GM10266 (cell line): Measurements from ENCODE around the gene LARGE2.

Source experiments
- DNase-seq: peaks from one replicate; pipeline ENCODE4 v3.0.0; 2012; ENCODE audit errors: extremely low spot score
- TF ChIP-seq, protein P1 (sequence below): IDR thresholded peaks from 2 replicates; pipeline ENCODE4 v1.5.1; 2012; ENCODE audit warnings: mild to moderate bottlenecking, low read depth; ENCODE audit not compliant: control insufficient read depth, insufficient read depth; ENCODE audit errors: missing control alignments

LARGE2 gene

DNA sequence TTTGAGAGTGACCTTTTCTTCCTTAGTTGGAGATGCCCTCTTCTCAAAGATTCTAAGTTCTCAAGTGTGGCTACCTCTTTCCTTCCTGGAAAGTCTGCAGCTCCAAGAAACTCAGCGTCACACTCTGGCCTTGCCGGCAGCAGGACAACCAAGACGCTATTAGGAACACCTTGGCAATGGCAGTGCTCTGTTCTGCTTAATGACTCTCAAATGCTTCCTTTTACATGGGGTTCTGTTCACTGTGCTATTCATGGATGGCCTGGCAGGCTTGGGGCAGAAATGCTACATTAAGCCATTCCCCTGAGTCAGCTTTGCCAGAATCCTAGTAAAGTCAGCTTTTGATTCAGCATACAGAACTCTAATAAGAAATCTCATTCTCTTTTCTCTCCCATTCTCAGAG is 25.9 kb downstream of the LARGE2 start:
- TF ChIP-seq, protein P1, sequence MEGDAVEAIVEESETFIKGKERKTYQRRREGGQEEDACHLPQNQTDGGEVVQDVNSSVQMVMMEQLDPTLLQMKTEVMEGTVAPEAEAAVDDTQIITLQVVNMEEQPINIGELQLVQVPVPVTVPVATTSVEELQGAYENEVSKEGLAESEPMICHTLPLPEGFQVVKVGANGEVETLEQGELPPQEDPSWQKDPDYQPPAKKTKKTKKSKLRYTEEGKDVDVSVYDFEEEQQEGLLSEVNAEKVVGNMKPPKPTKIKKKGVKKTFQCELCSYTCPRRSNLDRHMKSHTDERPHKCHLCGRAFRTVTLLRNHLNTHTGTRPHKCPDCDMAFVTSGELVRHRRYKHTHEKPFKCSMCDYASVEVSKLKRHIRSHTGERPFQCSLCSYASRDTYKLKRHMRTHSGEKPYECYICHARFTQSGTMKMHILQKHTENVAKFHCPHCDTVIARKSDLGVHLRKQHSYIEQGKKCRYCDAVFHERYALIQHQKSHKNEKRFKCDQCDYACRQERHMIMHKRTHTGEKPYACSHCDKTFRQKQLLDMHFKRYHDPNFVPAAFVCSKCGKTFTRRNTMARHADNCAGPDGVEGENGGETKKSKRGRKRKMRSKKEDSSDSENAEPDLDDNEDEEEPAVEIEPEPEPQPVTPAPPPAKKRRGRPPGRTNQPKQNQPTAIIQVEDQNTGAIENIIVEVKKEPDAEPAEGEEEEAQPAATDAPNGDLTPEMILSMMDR = no peak
- no peak for DNase-seq

- DNase-seq = no peak
- TF ChIP-seq, protein P1 = no peak
These were observed 27.5 kb downstream of the LARGE2 start for GRCh38 chr11:45949992-45950407.

GRCh38 chr11:45959851-45960250 is 37.4 kb downstream of the LARGE2 start:
- TF ChIP-seq, protein P1 = no peak
- no peak for DNase-seq

DNA sequence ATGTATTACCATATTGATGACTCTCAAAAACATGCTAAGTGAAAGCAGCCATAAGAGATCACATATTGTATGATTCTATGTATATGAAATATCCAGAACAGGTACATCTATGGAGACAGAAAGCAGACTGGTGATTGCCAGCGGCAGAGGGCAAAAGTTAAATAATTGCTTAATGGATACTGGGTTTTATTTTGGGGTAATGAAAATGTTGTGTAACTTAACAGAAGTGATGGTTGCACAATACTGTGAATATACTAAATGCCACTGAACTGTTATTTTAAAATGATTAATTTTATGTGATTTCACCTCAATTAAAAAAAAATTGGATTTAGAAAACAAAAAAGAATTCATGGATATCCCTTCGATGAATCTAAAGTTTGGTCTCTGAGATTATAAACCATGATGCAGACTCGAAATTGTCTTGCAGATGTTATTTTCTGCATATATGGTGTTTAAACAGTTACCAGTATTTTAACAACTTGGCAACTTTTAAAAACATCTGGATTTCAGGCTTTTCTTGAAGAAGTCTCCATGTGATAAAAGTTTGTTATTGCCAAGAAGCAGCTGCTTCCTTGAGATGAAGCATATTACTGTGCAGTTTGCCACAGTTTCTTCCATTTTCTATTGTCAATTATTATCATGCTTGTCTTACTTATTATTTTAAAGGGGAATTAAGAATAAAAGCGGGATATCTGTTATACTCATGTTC is 38.1 kb downstream of the LARGE2 start:
- no peak for DNase-seq
- TF ChIP-seq, protein P1 = no peak

DNA sequence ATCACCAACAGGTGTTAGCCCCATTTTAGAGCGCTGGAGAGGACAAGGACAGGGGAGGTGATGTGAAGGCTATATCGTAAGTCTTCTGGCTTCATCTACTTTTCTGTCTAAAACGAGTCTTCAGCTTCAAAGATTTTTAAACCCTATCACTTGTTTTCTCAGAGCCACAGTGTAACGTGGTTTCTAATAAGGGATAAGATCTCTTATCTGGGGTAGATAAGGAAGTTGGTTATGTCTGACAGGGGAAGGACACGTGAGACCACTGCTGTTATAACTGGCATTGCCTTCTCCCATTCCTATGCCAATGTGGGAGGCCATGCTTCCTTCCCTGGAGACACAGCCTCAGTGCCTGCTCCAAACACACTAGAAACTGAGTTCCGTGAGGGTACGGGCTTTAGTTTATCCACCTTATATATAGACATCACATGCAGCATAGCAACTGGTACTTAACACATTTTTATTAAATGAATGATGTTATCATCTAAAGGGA is 39.3 kb downstream of the LARGE2 start:
- TF ChIP-seq, protein P1 = no peak
- no peak for DNase-seq

DNA sequence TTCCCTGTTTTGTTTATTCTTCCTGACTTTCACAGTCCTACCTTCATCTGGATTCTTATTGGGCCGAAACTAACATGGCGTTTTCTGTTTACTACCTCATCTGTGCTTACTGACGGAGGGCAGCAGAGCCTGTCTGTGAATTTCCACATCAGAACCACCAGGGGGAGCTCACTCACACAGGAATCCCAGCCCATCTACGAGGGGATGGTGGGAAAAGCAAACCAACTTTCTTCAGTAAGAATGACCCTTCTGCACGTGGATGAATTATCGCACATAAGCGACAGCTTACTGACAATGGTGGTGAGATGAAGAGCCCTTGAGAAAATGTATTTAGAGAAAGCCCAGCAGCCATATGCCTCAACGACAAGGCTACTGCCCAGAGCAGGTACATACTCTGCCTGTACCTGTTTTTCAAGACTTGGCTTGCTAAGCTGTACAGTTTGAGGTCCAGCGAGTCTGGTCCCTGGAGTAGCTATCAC is 42.5 kb downstream of the LARGE2 start:
- TF ChIP-seq, protein P1 = peak; percentile 89

GRCh38 chr11:45967506-45967905 is 45.0 kb downstream of the LARGE2 start:
- TF ChIP-seq, protein P1 = no peak
- DNase-seq = no peak

More for the DNA sequence above, 42.5 kb downstream of the LARGE2 start:
- DNase-seq = peak; percentile 57
